Right ventricle myocardium superior (tissue), 1 donor: ENCODE measurements around the gene PZP. TPM values are rescaled to one million over a fixed set of nuclear protein-coding genes. Genes with fewer than 3 reads are reported as not detected.
A peak's percentile ranks its signal among the peaks of the same experiment; 100 is the strongest.

Experiments
- ATAC-seq: fragments of 200-7000 bp; cut with Tn5 transposase; one replicate; pipeline ENCODE4 v1.9.1; 2020; ENCODE audit warnings: mild to moderate bottlenecking; ENCODE audit not compliant: poor library complexity
- DNase-seq: peaks from one replicate; pipeline ENCODE4 v3.0.0-alpha.2; 2020
- intact Hi-C: fragments of 100-400 bp; cut with DNase I; formaldehyde crosslinking; loops from one replicate; pipeline ENCODE4 v1.11.2; 2022
- total RNA-seq: library from RNA; stranded (reverse); fragmentation: NEBNext Ultra II Directional; extraction: Animal tissue kit (Norgen Biotek cat#: 25700); gene quantifications from one replicate; pipeline ENCODE4 v1.2.1, GENCODE V29; 2021
- donor health status: DM: no; HTN: yes; CAD: no; lungs with severe emphysema.

The PZP gene
- total RNA-seq, 1 donor from 2014 or later: 1.3 TPM

- DNase-seq (no peak), ATAC-seq (no peak)
- intact Hi-C loops: no loop called here
Measured at GRCh38 chr12:9133216-9133916, 74.8 kb downstream of the PZP start.

DNA sequence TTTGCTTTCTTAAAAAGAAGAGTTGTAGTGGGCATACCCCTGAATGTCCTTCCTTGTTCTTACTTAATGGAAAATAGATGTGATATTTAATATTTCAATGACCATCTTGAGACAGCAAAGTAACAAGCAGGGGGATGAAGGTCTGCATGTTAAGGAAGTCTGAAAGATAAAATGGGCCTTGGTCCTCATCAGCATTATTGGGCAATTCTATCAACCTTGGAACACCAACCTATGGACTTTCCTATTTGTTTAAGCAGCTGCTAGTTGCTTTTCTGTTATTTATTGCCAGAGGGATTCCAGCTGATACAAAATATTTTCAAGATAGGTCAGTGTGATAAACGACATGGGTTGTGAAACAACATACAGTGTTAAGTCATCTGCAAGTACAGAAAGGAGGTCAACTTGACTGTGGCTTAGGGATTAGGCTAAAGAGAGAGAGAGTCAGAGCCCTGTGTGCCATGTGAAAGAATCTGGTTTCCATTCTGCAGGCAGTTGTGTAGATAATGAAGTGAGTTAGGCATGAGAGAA, 76.1 kb downstream of the PZP start:
- intact Hi-C loops: no loop called here
- DNase-seq (no peak), ATAC-seq (no peak)

GRCh38 chr12:9130244-9130643, 78.0 kb downstream of the PZP start:
- no peak for ATAC-seq
- intact Hi-C loops: no loop called here
- no peak for DNase-seq

- DNase-seq: no peak
- intact Hi-C loops: no loop called here
Measured at GRCh38 chr12:9127936-9128663, 80.1 kb downstream of the PZP start.

GRCh38 chr12:9127484-9127883, 80.7 kb downstream of the PZP start:
- peak; percentile 40 for DNase-seq
- intact Hi-C loops: no loop called here
- ATAC-seq: no peak

More at GRCh38 chr12:9127936-9128663, 80.1 kb downstream of the PZP start:
- no peak for ATAC-seq

DNA sequence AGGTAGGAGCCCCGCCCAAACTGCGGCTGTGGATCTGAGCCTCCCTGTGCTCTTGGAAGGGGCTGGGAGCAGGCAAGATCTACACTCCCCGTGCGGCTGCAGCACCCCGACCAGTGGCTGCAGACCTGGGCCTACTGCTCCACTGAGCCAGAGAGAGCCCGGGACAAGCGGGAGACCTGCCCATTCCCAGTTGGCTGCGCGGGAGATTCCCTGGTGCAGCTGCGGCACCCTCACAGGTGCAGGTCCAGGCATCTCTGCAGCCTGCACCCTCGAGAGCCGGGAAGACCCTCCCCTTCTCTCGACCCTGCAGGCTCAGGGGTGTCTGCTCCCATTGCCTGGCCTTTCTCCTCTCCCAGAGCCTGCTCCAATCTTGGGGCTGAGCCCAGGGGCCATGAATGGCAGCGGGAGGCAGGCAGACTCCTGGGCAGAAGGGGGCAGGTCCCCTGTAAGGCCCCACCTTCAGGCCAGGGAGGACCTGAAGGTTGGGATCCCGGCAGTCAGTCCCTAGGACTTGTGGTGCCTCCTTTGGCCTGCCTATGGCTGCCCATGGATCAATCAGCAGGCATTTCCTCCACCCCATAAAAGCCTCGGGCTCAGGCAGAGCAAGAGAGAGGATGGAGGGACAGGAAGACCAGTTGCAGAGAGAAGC, 83.7 kb downstream of the PZP start:
- ATAC-seq: peak; percentile 20
- intact Hi-C loops: no loop called here
- peak; percentile 41 for DNase-seq

DNA sequence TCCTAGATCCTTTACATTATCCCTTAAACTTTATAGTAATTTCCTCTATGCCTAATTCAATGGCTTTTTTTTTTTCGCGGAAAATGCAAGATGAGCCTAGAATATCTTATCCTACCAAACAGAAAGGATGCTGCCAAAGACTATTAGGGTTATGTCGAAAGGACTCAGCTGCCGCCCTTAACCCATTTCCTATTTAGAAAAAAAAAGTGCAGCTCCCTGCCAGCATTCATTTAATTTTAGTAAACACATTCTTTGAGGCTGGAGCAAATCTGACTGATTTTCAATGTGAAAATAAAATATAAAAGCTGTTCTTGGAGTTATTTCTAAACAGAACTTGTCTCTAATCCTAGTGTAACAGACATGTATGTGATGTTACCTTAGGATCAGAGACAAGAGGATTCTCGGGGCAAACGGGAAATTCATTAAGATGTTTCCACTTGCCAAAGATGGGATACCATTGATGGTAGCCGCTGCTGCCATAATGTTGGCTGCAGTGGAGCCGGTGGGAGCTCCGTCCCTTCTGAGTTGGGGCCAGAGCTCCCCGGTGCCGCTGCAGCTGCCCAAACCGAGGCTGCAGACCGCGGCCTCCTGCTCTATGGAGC, 84.3 kb downstream of the PZP start:
- intact Hi-C loops: no loop called here
- ATAC-seq (no peak), DNase-seq (no peak)

GRCh38 chr12:9122091-9122609, 86.0 kb downstream of the PZP start:
- DNase-seq: no peak
- intact Hi-C loops: no loop called here
- ATAC-seq: no peak

- ATAC-seq (no peak), DNase-seq (no peak)
- intact Hi-C loops: no loop called here
Measured at GRCh38 chr12:9120487-9121184, 87.6 kb downstream of the PZP start.

GRCh38 chr12:9118158-9118557, 90.0 kb downstream of the PZP start:
- ATAC-seq (peak; percentile 39), DNase-seq (peak; percentile 38)
- intact Hi-C loops: loop anchor here (5.0 kb wide), 1 partner anchor 124 kb away; no protein-coding TSS in a partner anchor

GRCh38 chr12:9115731-9116559, 92.2 kb downstream of the PZP start, which contains the start of gene A2M:
TSS of gene A2M (minus strand) at chr12:9115919. CDS start at chr12:9115849, 70 bp downstream.
- DNase-seq (no peak), ATAC-seq (peak; percentile 87)
- intact Hi-C loops: loop anchor here (5.0 kb wide), 1 partner anchor 126 kb away; no protein-coding TSS in a partner anchor

DNA sequence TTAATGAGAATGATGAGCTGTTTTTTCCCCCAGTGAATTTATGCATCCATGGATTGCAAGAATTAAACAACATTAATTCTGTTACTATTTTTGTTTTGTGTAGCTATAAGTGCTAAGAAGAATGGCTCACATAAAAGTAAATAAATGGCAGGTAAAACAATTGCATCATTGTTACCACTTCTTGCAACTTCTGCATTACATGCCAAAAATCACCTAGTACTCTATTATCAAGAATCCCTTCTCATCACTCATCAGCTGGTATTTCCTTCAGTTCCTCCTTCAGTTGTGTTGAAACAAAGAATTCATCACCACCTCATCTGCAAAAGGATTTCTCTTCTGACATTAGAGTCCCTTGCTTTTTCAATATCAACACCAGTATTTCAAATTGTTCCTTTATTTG, 93.2 kb downstream of the PZP start:
- DNase-seq (no peak), ATAC-seq (no peak)
- intact Hi-C loops: loop anchor here (5.0 kb wide), 1 partner anchor 127 kb away; no protein-coding TSS in a partner anchor

GRCh38 chr12:9113987-9114309, 94.2 kb downstream of the PZP start:
- DNase-seq: no peak
- no peak for ATAC-seq
- intact Hi-C loops: no loop called here

DNA sequence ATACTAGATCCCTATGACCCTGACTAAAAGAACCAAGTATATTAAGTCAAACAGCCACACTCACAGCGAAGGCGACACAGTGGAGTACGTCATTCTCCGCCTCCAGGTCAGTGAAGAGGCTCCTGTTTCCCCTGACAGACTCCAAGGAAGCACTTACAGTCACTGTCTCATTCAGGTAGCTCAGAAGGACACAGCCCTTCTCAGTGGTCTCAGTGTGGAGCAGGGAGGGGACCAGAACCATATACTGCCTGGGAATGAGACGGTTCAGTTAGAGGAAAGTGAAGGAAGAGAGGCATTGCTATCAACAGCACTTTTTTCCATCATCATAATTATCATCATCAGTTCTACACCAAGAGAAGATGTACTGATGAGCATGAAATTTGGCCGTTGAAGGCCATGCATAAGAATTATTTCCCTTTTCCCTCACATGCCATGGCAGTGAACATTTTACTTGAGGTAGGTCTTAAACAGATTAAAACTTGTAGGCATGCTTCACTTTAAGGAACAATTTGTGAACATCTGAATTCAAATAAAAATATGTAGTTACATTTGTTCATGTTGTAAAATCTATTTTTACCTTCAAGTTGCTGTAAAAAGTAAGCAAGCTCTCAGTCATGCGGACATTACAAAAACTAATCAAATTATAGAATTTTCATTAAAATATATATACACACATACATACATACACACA, 94.8 kb downstream of the PZP start:
- intact Hi-C loops: no loop called here
- DNase-seq (no peak), ATAC-seq (no peak)

GRCh38 chr12:9112076-9112853, 95.9 kb downstream of the PZP start:
- no peak for DNase-seq
- intact Hi-C loops: no loop called here
- no peak for ATAC-seq

GRCh38 chr12:9111525-9111924, 96.7 kb downstream of the PZP start:
- DNase-seq (no peak), ATAC-seq (no peak)
- intact Hi-C loops: no loop called here
